HCT116 (cell line): Measurements from ENCODE around the gene TDP1. TPM values are rescaled to one million over a fixed set of nuclear protein-coding genes. Genes with fewer than 3 reads are reported as not detected.

Experiments
- ATAC-seq: fragments of 200-7000 bp; cut with Tn5 transposase; 2 replicates; pipeline ENCODE4 v1.9.1; 2020; ENCODE audit warnings: mild to moderate bottlenecking, moderate library complexity
- BruUV-seq: library from RNA; stranded (reverse); fragments of 400-500 nt; replicated peaks from 2 replicates; lab custom pipeline; 2021; lab: Mats Ljungman, UMichigan
- CTCF ChIA-PET: fragments of 300-600 bp; sonication (Branson Sonifier 250); formaldehyde crosslinking; loops from one replicate; lab custom pipeline; 2021; ENCODE audit warnings: antibody characterized with exemption; lab: Charles Lee
- POLR2A ChIA-PET: fragments of 300-600, 350-600 bp; sonication (Branson Sonifier 250); formaldehyde crosslinking; loops from one replicate; lab custom pipeline; 2021; ENCODE audit warnings: antibody characterized with exemption; lab: Charles Lee
- RAD21 ChIA-PET, 2 experiments: fragments of 300-600 bp; sonication (Branson Sonifier 250); formaldehyde crosslinking; loops; one replicate each; lab custom pipeline; 2023; ENCODE audit warnings: low total read pairs in 2 of 2; ENCODE audit not compliant: uncharacterized antibody in 2 of 2, unreplicated experiment in 2 of 2, low non-redundant PET in 1 of 2; lab: Charles Lee
- DNase-seq: peaks from one replicate; pipeline ENCODE4 v3.0.0-alpha.2; 2010; ENCODE audit warnings: low read depth, low spot score
- H2AFZ ChIP-seq: fragments of 200-600 bp; shearing (Covaris generic), sonication (generic); 2 replicates; pipeline ENCODE4 v1.6.1; 2017; ENCODE audit warnings: low read depth, mixed run types, mixed read lengths, antibody characterized with exemption, low read length; ENCODE audit not compliant: poor library complexity, severe bottlenecking
- H3K27ac ChIP-seq: 2 replicates; pipeline ENCODE4 v1.5.1; 2012; ENCODE audit warnings: low read depth, low read length
- H3K27me3 ChIP-seq: fragments of 200-600 bp; sonication (generic); 2 replicates; pipeline ENCODE4 v1.6.1; 2016; ENCODE audit warnings: mixed run types, low read length, mixed read lengths; ENCODE audit not compliant: insufficient read depth
- H3K36me3 ChIP-seq, 2 experiments: fragments of 200-500 bp in 1 of 2; fragments of 200-600 bp in 1 of 2; sonication (Bioruptor generic) in 1 of 2; sonication (generic) in 1 of 2; 2 replicates each; pipeline versions ENCODE4 v1.5.1 to v1.6.1; 2014 to 2016; ENCODE audit warnings: low read length in 2 of 2, inconsistent platforms in 1 of 2, mixed read lengths in 1 of 2, mixed run types in 1 of 2; ENCODE audit not compliant: insufficient read depth in 2 of 2, control insufficient read depth in 1 of 2
- H3K4me1 ChIP-seq, 2 experiments: fragments of 200-600 bp in 1 of 2; sonication (generic) in 1 of 2; 2 replicates each; pipeline versions ENCODE4 v1.5.1 to v1.6.1; 2012 to 2017; ENCODE audit warnings: low read length in 2 of 2, inconsistent platforms in 1 of 2, mild to moderate bottlenecking in 1 of 2, mixed read lengths in 1 of 2, mixed run types in 1 of 2, moderate library complexity in 1 of 2; ENCODE audit not compliant: insufficient read depth in 2 of 2, control insufficient read depth in 1 of 2
- H3K4me2 ChIP-seq: fragments of 200-600 bp; sonication (generic); 2 replicates; pipeline ENCODE4 v1.6.1; 2017; ENCODE audit warnings: mixed run types, low read length, mixed read lengths
- H3K4me3 ChIP-seq, 2 experiments: fragments of 200-600 bp in 1 of 2; sonication (generic) in 1 of 2; replicated peaks in 1 of 2; 2 replicates each; pipeline ENCODE4 v1.5.1; 2011 to 2016; ENCODE audit warnings: low read length in 2 of 2, control low read depth in 1 of 2, low read depth in 1 of 2, mild to moderate bottlenecking in 1 of 2, mixed read lengths in 1 of 2, mixed run types in 1 of 2
- H3K79me2 ChIP-seq: fragments of 200-600 bp; sonication (generic); 2 replicates; pipeline ENCODE4 v1.6.1; 2017; ENCODE audit warnings: mild to moderate bottlenecking, mixed run types, low read length, moderate library complexity, mixed read lengths; ENCODE audit not compliant: insufficient read depth
- H3K9ac ChIP-seq: fragments of 200-600 bp; sonication (generic); 2 replicates; pipeline ENCODE4 v1.6.1; 2016; ENCODE audit warnings: low read length, mixed read lengths
- H3K9me2 ChIP-seq: fragments of 200-600 bp; sonication (generic), shearing (Covaris generic); 2 replicates; pipeline ENCODE4 v1.6.1; 2017; ENCODE audit warnings: mixed run types, mild to moderate bottlenecking, moderate library complexity; ENCODE audit not compliant: insufficient read depth
- H3K9me3 ChIP-seq, 2 experiments: fragments of 200-500 bp in 1 of 2; fragments of 200-600 bp in 1 of 2; sonication (Bioruptor generic) in 1 of 2; sonication (generic) in 1 of 2; 2 replicates each; pipeline ENCODE4 v1.6.1; 2014 to 2017; ENCODE audit warnings: low read length in 2 of 2, mixed read lengths in 2 of 2, inconsistent platforms in 1 of 2, low read depth in 1 of 2, mild to moderate bottlenecking in 1 of 2, mixed run types in 1 of 2, moderate library complexity in 1 of 2; ENCODE audit not compliant: control insufficient read depth in 1 of 2, insufficient read depth in 1 of 2
- H4K20me1 ChIP-seq: fragments of 200-600 bp; sonication (generic), shearing (Covaris generic); 2 replicates; pipeline ENCODE4 v1.6.1; 2017; ENCODE audit warnings: mixed run types, mild to moderate bottlenecking, moderate library complexity; ENCODE audit not compliant: insufficient read depth
- CBX3 ChIP-seq: IDR thresholded peaks from 2 replicates; pipeline ENCODE4 v1.6.1; 2012; ENCODE audit warnings: low read depth
- CTCF ChIP-seq, 3 experiments: fragments of 200-600 bp in 1 of 3; sonication (generic) in 1 of 3; IDR thresholded peaks in 2 of 3; conservative IDR thresholded peaks in 1 of 3; 2 replicates each; pipeline ENCODE4 v1.5.1; 2012 to 2017; ENCODE audit warnings: low read depth in 2 of 3, low read length in 2 of 3, antibody characterized with exemption in 1 of 3, borderline replicate concordance in 1 of 3, control low read depth in 1 of 3, mild to moderate bottlenecking in 1 of 3, mixed read lengths in 1 of 3, mixed run types in 1 of 3, moderate library complexity in 1 of 3; ENCODE audit not compliant: insufficient read depth in 1 of 3
- EGR1 ChIP-seq: IDR thresholded peaks from 2 replicates; pipeline ENCODE4 v1.6.1; 2012; ENCODE audit warnings: low read depth
- ELF1 ChIP-seq: IDR thresholded peaks from 2 replicates; pipeline ENCODE4 v1.6.1; 2012; ENCODE audit warnings: low read depth, borderline replicate concordance
- POLR2A ChIP-seq: IDR thresholded peaks from 2 replicates; pipeline ENCODE4 v1.7.0; 2011; ENCODE audit warnings: borderline replicate concordance; ENCODE audit not compliant: insufficient read depth, insufficient read length; ENCODE audit errors: extremely low read depth
- RAD21 ChIP-seq: IDR thresholded peaks from 2 replicates; pipeline ENCODE4 v1.6.1; 2012; ENCODE audit warnings: low read depth, mild to moderate bottlenecking
- REST ChIP-seq: IDR thresholded peaks from 2 replicates; pipeline ENCODE4 v1.6.1; 2012; ENCODE audit warnings: low read depth
- SIN3A ChIP-seq: IDR thresholded peaks from 2 replicates; pipeline ENCODE4 v1.6.1; 2012; ENCODE audit warnings: low read depth
- SRF ChIP-seq: IDR thresholded peaks from 2 replicates; pipeline ENCODE4 v1.6.1; 2012; ENCODE audit warnings: low read depth
- YY1 ChIP-seq: IDR thresholded peaks from 2 replicates; pipeline ENCODE4 v1.6.1; 2011; ENCODE audit warnings: low read length, low read depth, moderate library complexity, mild to moderate bottlenecking; ENCODE audit not compliant: insufficient replicate concordance; ENCODE audit errors: extremely low read depth
- ZFX ChIP-seq: fragments of 450-650 bp; IDR thresholded peaks from 2 replicates; pipeline ENCODE4 v1.6.1; 2017
- ZNF274 ChIP-seq: fragments of 200-500 bp; sonication (Bioruptor generic); IDR thresholded peaks from 2 replicates; pipeline ENCODE4 v1.6.1; 2014; ENCODE audit warnings: mild to moderate bottlenecking, low read depth, low read length, inconsistent platforms
- intact Hi-C: fragments of 100-400 bp; cut with micrococcal nuclease; formaldehyde crosslinking; loops from 2 replicates; pipeline ENCODE4 v1.10.0; 2022
- total RNA-seq: library from RNA; stranded (reverse); gene quantifications from one replicate; pipeline ENCODE4 v1.2.1, GENCODE V29; 2021; ENCODE audit not compliant: unreplicated experiment
- TF ChIP-seq, protein P1 (sequence below): IDR thresholded peaks from 2 replicates; pipeline ENCODE4 v1.6.1; 2012

The TDP1 gene
- total RNA-seq, 1 experiment from 2014 or later, result 37.1 TPM

DNA sequence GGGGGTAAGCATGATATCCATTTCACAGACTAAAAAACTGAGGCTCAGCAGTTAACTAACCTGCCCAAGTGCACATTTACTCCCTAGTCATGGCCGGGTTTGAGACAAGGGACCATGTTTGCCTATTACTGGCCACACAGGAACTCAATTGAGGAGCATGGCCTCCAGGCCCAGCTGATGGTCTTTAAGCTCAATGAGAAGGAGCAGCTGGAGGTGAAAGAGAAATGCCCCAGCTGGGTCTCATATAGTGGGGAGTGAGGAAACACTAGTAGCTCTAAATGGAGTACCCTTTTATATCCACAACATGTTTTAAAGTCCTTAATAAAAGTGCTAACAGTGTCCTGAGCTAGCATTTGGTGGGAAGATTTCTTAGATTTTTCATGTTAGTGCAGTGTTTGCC is 1.6 kb downstream of the TDP1 start:
- TF ChIP-seq SRF, result no peak
- no peak for TF ChIP-seq REST
- TF ChIP-seq ZNF274, result no peak
- TF ChIP-seq, all 23 proteins: peak for 0
- no peak for ATAC-seq
- Histone ChIP-seq H3K36me3 (peaks cover 0 to 11% of the 10 kb centered on the region in 2 experiments; a peak in 2 of 4 replicates), H4K20me1 (no peaks in the 10 kb centered on the region), H3K4me2 (peak overlapping the region; percentile 96), H3K27ac (no peak overlapping the region), H3K9ac (no peak overlapping the region), H3K4me3 (peak overlapping the region; percentile 76 to 88), H3K4me1 (peaks cover 14 to 21% of the 10 kb centered on the region in 2 experiments; a peak in 3 of 4 replicates), H3K27me3 (no peaks in the 10 kb centered on the region), H2AFZ (no peak overlapping the region), H3K9me3 (no peaks in the 10 kb centered on the region), H3K9me2 (no peaks in the 10 kb centered on the region), H3K79me2 (peaks cover 47% of the 10 kb centered on the region)
- BruUV-seq, result TSS peak; percentile 59
- intact Hi-C loops, result loop anchor here (5.0 to 10.0 kb wide), 2 partner anchors 100 to 533 kb away; no protein-coding TSS in a partner anchor
- RAD21 ChIA-PET, result no interaction called here
- POLR2A ChIA-PET, result no interaction called here
- CTCF ChIA-PET, result interaction anchor here (5.4 kb wide), 1 partner anchor 17 kb away, joined by 58 read pairs; no protein-coding TSS in a partner anchor
- no peak for DNase-seq

DNA sequence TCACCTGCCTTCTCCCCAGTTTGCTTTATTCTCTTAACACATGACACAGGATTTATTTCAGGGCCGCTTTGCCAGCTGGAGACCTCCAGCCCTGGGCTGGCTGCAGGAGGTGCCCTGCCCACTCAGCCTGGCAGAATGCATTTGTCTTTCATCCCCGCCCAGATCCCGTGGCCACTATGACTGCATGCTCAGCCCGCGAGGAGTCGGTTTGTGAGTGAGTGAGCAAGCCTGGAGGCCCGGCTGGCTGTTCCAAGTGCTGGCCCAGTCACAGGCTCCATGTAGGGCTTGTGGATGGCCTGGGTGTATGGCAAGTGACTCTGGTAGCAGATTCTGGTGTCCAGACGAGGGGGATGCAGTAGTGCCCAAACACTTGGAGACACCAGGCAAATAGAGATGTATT is 2.1 kb downstream of the TDP1 start:
- peaks cover 14 to 21% of the 10 kb centered on the region in 2 experiments; a peak in 3 of 4 replicates for H3K4me1 ChIP-seq
- ChIA-PET CTCF (interaction anchor here (5.4 kb wide), 1 partner anchor 18 kb away, joined by 58 read pairs; no protein-coding TSS in a partner anchor), POLR2A (no interaction called here), RAD21 (no interaction called here)
- H3K27ac ChIP-seq, result no peak overlapping the region
- no peak overlapping the region for H2AFZ ChIP-seq
- DNase-seq, result no peak
- no peaks in the 10 kb centered on the region for H3K9me2 ChIP-seq
- peak overlapping the region; percentile 96; the same call in 1 of the 2 replicates for H3K4me2 ChIP-seq
- no peaks in the 10 kb centered on the region for H4K20me1 ChIP-seq
- no TSS peak for BruUV-seq
- peaks cover 47% of the 10 kb centered on the region for H3K79me2 ChIP-seq
- no peaks in the 10 kb centered on the region for H3K27me3 ChIP-seq
- no peaks in the 10 kb centered on the region for H3K9me3 ChIP-seq
- intact Hi-C loops, result loop anchor here (5.0 to 10.0 kb wide), 2 partner anchors 100 to 533 kb away; no protein-coding TSS in a partner anchor
- H3K36me3 ChIP-seq, result peaks cover 0 to 11% of the 10 kb centered on the region in 2 experiments; a peak in 2 of 4 replicates
- no peak for ATAC-seq
- H3K9ac ChIP-seq, result no peak overlapping the region
- no peak overlapping the region for H3K4me3 ChIP-seq
- TF ChIP-seq RAD21, result no peak
- TF ChIP-seq ZNF274, result no peak
- no peak for TF ChIP-seq CTCF (IDR thresholded peaks at IDR 0.05 in 2 of 3, conservative IDR thresholded peaks at IDR 0.05 in 1 of 3; ENCODE audit: borderline replicate concordance in 1 of 3, insufficient read depth in 1 of 3, low read depth in 2 of 3, low read length in 2 of 3)
- no peak for TF ChIP-seq ZFX
- TF ChIP-seq SIN3A, result no peak
- no peak for TF ChIP-seq YY1
- TF ChIP-seq CBX3, result no peak
- TF ChIP-seq EGR1, result no peak
- TF ChIP-seq ELF1, result no peak
- TF ChIP-seq SRF, result no peak
- TF ChIP-seq, protein P1, sequence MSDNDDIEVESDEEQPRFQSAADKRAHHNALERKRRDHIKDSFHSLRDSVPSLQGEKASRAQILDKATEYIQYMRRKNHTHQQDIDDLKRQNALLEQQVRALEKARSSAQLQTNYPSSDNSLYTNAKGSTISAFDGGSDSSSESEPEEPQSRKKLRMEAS, result no peak
- TF ChIP-seq POLR2A, result no peak
